H9 (cell line): ENCODE measurements around the gene RTN4R. TPM values are rescaled to one million over a fixed set of nuclear protein-coding genes. Genes with fewer than 3 reads are reported as not detected.

ENCODE experiments used
- DNase-seq: peaks from one replicate; pipeline ENCODE4 v3.0.0-alpha.2; 2017
- H2AFZ ChIP-seq: one replicate; pipeline ENCODE4 v1.6.1; 2013; ENCODE audit warnings: mild to moderate bottlenecking, low read length, control low read depth, moderate library complexity
- H2AK5ac ChIP-seq: 2 replicates; pipeline ENCODE4 v1.6.1; 2013; ENCODE audit warnings: low read length, control low read depth, mixed read lengths; ENCODE audit not compliant: insufficient read length
- H2BK120ac ChIP-seq: one replicate; pipeline ENCODE4 v1.6.1; 2013; ENCODE audit warnings: low read depth, mild to moderate bottlenecking, low read length, control low read depth, inconsistent platforms; ENCODE audit not compliant: poor library complexity, severe bottlenecking
- H2BK12ac ChIP-seq: 2 replicates; pipeline ENCODE4 v1.6.1; 2013; ENCODE audit warnings: low read length, control low read depth, mixed read lengths, low read depth; ENCODE audit not compliant: insufficient read length
- H2BK15ac ChIP-seq: 2 replicates; pipeline ENCODE4 v1.6.1; 2013; ENCODE audit warnings: low read depth, low read length, control low read depth
- H2BK20ac ChIP-seq: one replicate; pipeline ENCODE4 v1.6.1; 2013; ENCODE audit warnings: low read depth, mild to moderate bottlenecking, low read length, control low read depth, inconsistent platforms; ENCODE audit not compliant: poor library complexity, severe bottlenecking
- H2BK5ac ChIP-seq: 2 replicates; pipeline ENCODE4 v1.6.1; 2013; ENCODE audit warnings: low read length, control low read depth, mixed read lengths; ENCODE audit not compliant: insufficient read length
- H3K14ac ChIP-seq: 2 replicates; pipeline ENCODE4 v1.6.1; 2013; ENCODE audit warnings: low read length, control low read depth; ENCODE audit not compliant: insufficient read depth
- H3K18ac ChIP-seq: 2 replicates; pipeline ENCODE4 v1.6.1; 2013; ENCODE audit warnings: low read depth, mild to moderate bottlenecking, mixed read lengths, low read length, control low read depth; ENCODE audit not compliant: insufficient read length
- H3K23ac ChIP-seq: 2 replicates; pipeline ENCODE4 v1.6.1; 2013; ENCODE audit warnings: low read length, control low read depth, mixed read lengths, low read depth; ENCODE audit not compliant: insufficient read length
- H3K23me2 ChIP-seq: 2 replicates; pipeline ENCODE4 v1.6.1; 2013; ENCODE audit warnings: low read depth, mild to moderate bottlenecking, mixed read lengths, low read length, control low read depth; ENCODE audit not compliant: insufficient read length, poor library complexity, severe bottlenecking
- H3K27ac ChIP-seq: 2 replicates; pipeline ENCODE4 v1.5.1; 2013; ENCODE audit warnings: low read length, control low read depth, mixed read lengths, low read depth; ENCODE audit not compliant: insufficient read length
- H3K27me3 ChIP-seq: 2 replicates; pipeline ENCODE4 v1.6.1; 2013; ENCODE audit warnings: low read length, control low read depth, inconsistent platforms; ENCODE audit not compliant: insufficient read depth
- H3K4ac ChIP-seq: 2 replicates; pipeline ENCODE4 v1.6.1; 2013; ENCODE audit warnings: low read depth, mild to moderate bottlenecking, control low read depth, inconsistent platforms, low read length, moderate library complexity
- H3K4me1 ChIP-seq: 2 replicates; pipeline ENCODE4 v1.6.1; 2013; ENCODE audit warnings: low read length, control low read depth, inconsistent platforms; ENCODE audit not compliant: insufficient read depth
- H3K4me2 ChIP-seq: 2 replicates; pipeline ENCODE4 v1.6.1; 2013; ENCODE audit warnings: low read length, control low read depth, mixed read lengths; ENCODE audit not compliant: insufficient read length, insufficient read depth
- H3K56ac ChIP-seq: 2 replicates; pipeline ENCODE4 v1.6.1; 2013; ENCODE audit warnings: low read depth, mild to moderate bottlenecking, mixed read lengths, low read length, control low read depth; ENCODE audit not compliant: insufficient read length
- H3K79me1 ChIP-seq: 2 replicates; pipeline ENCODE4 v1.6.1; 2013; ENCODE audit warnings: low read depth, mild to moderate bottlenecking, moderate library complexity, low read length, control low read depth, inconsistent platforms; ENCODE audit not compliant: insufficient read depth, poor library complexity, severe bottlenecking
- H3K79me2 ChIP-seq: 2 replicates; pipeline ENCODE4 v1.6.1; 2013; ENCODE audit warnings: low read length, control low read depth, inconsistent platforms; ENCODE audit not compliant: insufficient read depth
- H3K9ac ChIP-seq: 2 replicates; pipeline ENCODE4 v1.6.1; 2013; ENCODE audit warnings: low read length, control low read depth, mixed read lengths; ENCODE audit not compliant: insufficient read length; ENCODE audit errors: extremely low read depth
- H3K9me3 ChIP-seq: one replicate; pipeline ENCODE4 v1.6.1; 2013; ENCODE audit warnings: low read depth, low read length, inconsistent platforms; ENCODE audit not compliant: control insufficient read depth
- H3T11ph ChIP-seq: one replicate; pipeline ENCODE4 v1.6.1; 2013; ENCODE audit warnings: mild to moderate bottlenecking, low read length, control low read depth, inconsistent platforms
- H4K20me1 ChIP-seq: one replicate; pipeline ENCODE4 v1.6.1; 2013; ENCODE audit not compliant: control insufficient read depth, insufficient read length, insufficient read depth
- H4K5ac ChIP-seq: 2 replicates; pipeline ENCODE4 v1.6.1; 2013; ENCODE audit warnings: low read depth, mild to moderate bottlenecking, mixed read lengths, low read length, control low read depth; ENCODE audit not compliant: insufficient read length
- H4K8ac ChIP-seq: replicated peaks from 2 replicates; pipeline ENCODE4 v1.6.1; 2013; ENCODE audit warnings: low read length, control low read depth, mixed read lengths, low read depth; ENCODE audit not compliant: insufficient read length
- H4K91ac ChIP-seq: 2 replicates; pipeline ENCODE4 v1.6.1; 2013; ENCODE audit warnings: low read depth, mild to moderate bottlenecking, moderate library complexity, mixed read lengths, low read length, control low read depth; ENCODE audit not compliant: insufficient read length
- H3K27ac Mint-ChIP-seq, 3 experiments: 2 replicates in 2 of 3; 3 replicates in 1 of 3; pipeline ENCODE4 v1.8.0; 2020 to 2021; ENCODE audit warnings: mixed read lengths in 3 of 3, mild to moderate bottlenecking in 1 of 3, moderate library complexity in 1 of 3
- H3K27me3 Mint-ChIP-seq: 2 replicates; pipeline ENCODE4 v1.8.0; 2021; ENCODE audit warnings: low read depth, mild to moderate bottlenecking, moderate library complexity, mixed read lengths
- H3K36me3 Mint-ChIP-seq, 3 experiments: 2 replicates in 2 of 3; 3 replicates in 1 of 3; pipeline ENCODE4 v1.8.0; 2020 to 2021; ENCODE audit warnings: low read depth in 3 of 3, mixed read lengths in 3 of 3; ENCODE audit not compliant: insufficient read depth in 1 of 3
- H3K4me1 Mint-ChIP-seq, 2 experiments: 2 replicates each; pipeline ENCODE4 v1.8.0; 2020; ENCODE audit warnings: mixed read lengths in 2 of 2
- H3K4me3 Mint-ChIP-seq, 2 experiments: 2 replicates in 1 of 2; 3 replicates in 1 of 2; pipeline ENCODE4 v1.8.0; 2020 to 2021; ENCODE audit warnings: mild to moderate bottlenecking in 2 of 2, mixed read lengths in 2 of 2, moderate library complexity in 1 of 2
- H3K9me3 Mint-ChIP-seq, 2 experiments: 2 replicates in 1 of 2; 3 replicates in 1 of 2; pipeline ENCODE4 v1.8.0; 2020; ENCODE audit warnings: mild to moderate bottlenecking in 2 of 2, mixed read lengths in 2 of 2, moderate library complexity in 1 of 2
- CTCF ChIP-seq: fragments of 200-600 bp; sonication (generic); conservative IDR thresholded peaks from 3 replicates; pipeline ENCODE4 v1.8.0; 2021; ENCODE audit warnings: antibody characterized with exemption, mild to moderate bottlenecking
- WGBS: extraction: QIAGEN DNeasy Blood & Tissue Kit; methylation state at CpG from one replicate; pipeline ENCODE4 v1.1.7; 2013; ENCODE audit warnings: missing lambda C conversion rate, low lambda C conversion rate, mixed read lengths; ENCODE audit not compliant: insufficient read length; ENCODE audit errors: extremely low coverage; 5-methylcytosine and 5-hydroxymethylcytosine counted together
- total RNA-seq: library from RNA; stranded (reverse); gene quantifications from 2 replicates; pipeline ENCODE4 v1.2.1, GENCODE V29; 2021

The RTN4R gene
- total RNA-seq, 1 experiment from 2014 or later = 19.0 TPM

- Histone ChIP-seq H3K4ac (no peak overlapping the region), H3K9me3 (no peaks in the 10 kb centered on the region), H3K18ac (no peak overlapping the region), H3K23ac (no peak overlapping the region), H3K79me2 (no peaks in the 10 kb centered on the region), H2AFZ (no peak overlapping the region), H3K9ac (no peak overlapping the region), H2BK15ac (no peak overlapping the region), H3K4me1 (no peaks in the 10 kb centered on the region), H2BK12ac (no peak overlapping the region), H2BK120ac (no peak overlapping the region), H3K14ac (no peak overlapping the region; the same call in 1 of the 2 replicates), H3K79me1 (no peaks in the 10 kb centered on the region), H2AK5ac (no peak overlapping the region), H4K5ac (no peak overlapping the region), H2BK5ac (no peak overlapping the region), H3K27me3 (no peaks in the 10 kb centered on the region), H4K91ac (no peak overlapping the region), H4K20me1 (no peaks in the 10 kb centered on the region), H4K8ac (no peak overlapping the region), H3K23me2 (no peaks in the 10 kb centered on the region), H3T11ph (no peak overlapping the region), H2BK20ac (no peak overlapping the region), H3K4me2 (no peak overlapping the region), H3K27ac (no peak overlapping the region), H3K56ac (no peak overlapping the region)
- Mint-ChIP-seq H3K27me3 (no peaks in the 10 kb centered on the region), H3K4me1 (no peaks in the 10 kb centered on the region), H3K9me3 (no peaks in the 10 kb centered on the region), H3K4me3 (no peak overlapping the region), H3K36me3 (no peaks in the 10 kb centered on the region), H3K27ac (no peak overlapping the region)
- no peak for DNase-seq
- WGBS = no CpG with 5 or more reads among the region's 9 CpGs
- no peak for TF ChIP-seq CTCF
Measured at GRCh38 chr22:20232781-20233180, 35.3 kb downstream of the RTN4R start.
